ENCODE data around the gene MS4A14.

DNA sequence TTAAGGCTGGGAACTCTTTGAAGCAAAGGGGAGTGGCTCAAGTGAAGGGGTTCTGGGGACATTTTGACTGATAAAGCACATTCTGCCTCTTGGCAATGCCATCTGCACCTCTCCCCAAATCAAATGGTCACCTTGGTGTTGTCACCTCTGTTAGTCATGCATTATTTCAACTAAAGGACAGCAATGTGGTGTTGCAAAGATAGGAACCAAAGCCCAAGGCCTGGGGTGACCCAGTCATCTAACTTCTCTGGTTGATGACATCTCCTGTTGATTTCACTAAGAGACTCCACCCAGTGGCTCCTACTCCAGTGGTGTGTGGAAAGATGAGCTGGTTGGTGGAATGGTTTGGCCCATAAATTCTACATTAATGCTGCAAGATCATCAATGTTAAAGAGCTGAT, 51.6 kb downstream of the MS4A14 start:
- TF ChIP-seq, protein P1, sequence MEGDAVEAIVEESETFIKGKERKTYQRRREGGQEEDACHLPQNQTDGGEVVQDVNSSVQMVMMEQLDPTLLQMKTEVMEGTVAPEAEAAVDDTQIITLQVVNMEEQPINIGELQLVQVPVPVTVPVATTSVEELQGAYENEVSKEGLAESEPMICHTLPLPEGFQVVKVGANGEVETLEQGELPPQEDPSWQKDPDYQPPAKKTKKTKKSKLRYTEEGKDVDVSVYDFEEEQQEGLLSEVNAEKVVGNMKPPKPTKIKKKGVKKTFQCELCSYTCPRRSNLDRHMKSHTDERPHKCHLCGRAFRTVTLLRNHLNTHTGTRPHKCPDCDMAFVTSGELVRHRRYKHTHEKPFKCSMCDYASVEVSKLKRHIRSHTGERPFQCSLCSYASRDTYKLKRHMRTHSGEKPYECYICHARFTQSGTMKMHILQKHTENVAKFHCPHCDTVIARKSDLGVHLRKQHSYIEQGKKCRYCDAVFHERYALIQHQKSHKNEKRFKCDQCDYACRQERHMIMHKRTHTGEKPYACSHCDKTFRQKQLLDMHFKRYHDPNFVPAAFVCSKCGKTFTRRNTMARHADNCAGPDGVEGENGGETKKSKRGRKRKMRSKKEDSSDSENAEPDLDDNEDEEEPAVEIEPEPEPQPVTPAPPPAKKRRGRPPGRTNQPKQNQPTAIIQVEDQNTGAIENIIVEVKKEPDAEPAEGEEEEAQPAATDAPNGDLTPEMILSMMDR (IDR thresholded peaks at IDR 0.05), result no peak
- TF ChIP-seq POLR2A (IDR thresholded peaks at IDR 0.05), result no peak
- TF ChIP-seq EP300 (IDR thresholded peaks at IDR 0.05), result no peak
- TF ChIP-seq POLR2AphosphoS5 (IDR thresholded peaks at IDR 0.05), result no peak
